T-helper 1 cell (primary cell): ENCODE measurements around the gene SORCS1.

Experiments used
- DNase-seq, 5 donors: peaks; one replicate each; pipeline ENCODE4 v3.0.0-alpha.2; 2012 to 2020

The SORCS1 gene

DNA sequence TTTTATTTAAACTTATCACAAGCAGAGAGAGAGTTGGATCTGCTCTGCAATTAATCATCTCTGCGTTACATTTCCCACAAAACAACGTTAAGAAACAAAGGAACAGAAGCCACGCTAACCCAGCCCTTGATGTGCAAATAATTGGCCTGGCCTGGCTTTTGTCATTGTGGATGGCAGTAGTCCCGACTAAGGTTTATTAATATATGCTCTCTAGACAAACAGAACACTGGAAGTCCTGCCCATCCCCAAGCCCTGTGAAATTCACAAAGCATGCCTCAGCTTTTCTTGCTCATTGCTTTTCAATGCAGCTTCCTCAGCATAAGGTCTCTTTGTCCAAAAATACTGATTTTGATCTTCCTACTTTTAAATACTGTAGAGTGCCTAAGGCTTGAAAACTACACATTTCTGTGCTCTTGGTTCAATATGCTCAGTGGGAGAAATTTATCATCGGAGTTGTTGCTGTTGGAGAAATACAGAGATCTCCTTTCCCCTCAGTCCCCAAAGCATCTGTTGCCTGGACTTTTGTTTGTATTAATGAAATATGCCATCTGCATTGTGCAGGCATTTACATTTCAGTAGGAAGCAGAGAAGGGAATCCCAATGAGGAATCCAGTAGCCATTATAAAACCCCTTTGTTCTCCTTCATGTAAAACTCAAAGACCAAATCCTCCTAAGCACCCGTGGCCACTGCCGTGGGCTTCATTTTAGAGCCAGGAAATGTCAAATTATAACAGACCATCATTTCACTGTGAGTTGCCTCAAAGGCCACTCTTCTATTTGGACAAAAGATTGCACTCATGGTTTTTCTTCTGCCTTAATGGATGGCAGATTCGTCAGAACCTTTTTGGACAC, 61.1 kb downstream of the SORCS1 start:
- DNase-seq = no peak

DNA sequence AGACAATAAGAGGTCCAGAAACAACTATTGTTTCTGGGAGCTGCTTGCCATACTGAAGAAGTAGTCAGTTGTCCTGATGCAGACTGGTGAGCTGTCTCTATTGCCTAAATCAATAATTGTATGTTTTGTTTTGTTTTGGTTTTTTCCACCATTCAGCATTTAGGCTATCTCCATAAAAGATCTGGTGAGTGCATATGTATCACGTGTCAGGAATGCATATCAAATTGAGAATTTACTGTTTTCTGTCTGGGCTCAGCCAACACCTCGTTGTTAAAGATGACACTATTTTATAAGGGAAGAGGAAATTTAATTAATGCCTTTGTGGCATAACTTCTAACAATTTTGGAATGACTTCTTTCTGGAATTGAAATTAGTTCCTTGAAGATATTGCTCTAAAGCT, 66.2 kb downstream of the SORCS1 start:
- DNase-seq = no peak

DNA sequence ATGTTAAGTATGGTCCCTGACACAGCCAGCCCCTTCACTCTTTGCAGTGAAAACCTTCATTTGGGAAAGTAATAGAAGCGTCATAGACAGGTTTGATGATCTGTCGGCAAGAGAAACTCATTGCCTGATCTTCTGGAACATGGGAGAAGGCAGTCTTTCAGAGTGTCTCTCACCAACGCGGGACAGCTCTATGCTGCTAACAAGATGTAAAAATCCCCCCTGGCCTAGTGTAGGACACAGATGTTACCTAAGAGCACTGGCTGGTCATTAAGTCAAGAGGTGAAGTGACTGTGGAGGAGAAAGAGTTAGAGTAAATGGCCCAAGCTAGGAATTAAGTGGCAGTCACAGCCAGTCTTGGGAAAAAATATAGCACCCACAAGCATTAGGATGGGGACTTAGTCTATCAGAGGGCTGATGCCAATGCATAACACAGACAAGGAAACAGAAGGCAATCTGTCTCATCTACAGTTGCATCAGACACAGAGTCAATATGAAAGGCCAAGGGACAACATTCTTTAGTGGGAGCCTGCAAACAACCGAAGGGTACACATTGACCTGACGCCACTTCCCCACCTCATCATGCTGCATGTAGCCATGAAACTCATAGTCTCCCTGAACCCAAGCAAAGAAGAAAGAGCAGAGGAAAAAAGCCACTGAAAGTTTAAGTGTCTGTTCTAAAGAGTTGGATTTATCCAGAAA, 69.5 kb downstream of the SORCS1 start:
- no peak for DNase-seq

DNA sequence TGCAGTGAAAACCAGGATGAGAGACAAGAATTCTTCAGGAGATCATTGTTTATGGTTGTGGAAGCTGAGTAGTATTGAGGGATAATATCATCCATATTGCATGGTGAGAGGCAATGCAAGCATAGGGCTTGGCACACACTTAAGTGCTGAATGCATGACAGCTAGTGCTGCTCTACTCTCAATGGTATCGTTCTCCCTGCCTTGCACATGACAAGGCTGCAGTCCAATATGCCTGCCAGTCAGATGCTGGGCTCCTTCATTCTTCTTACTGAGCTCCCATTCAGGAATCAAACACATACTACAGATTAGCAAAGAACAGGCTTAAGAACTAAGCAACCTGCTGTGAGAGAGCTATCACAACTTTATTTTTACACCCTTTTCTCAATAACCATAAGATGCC, 72.2 kb downstream of the SORCS1 start:
- no peak for DNase-seq

DNA sequence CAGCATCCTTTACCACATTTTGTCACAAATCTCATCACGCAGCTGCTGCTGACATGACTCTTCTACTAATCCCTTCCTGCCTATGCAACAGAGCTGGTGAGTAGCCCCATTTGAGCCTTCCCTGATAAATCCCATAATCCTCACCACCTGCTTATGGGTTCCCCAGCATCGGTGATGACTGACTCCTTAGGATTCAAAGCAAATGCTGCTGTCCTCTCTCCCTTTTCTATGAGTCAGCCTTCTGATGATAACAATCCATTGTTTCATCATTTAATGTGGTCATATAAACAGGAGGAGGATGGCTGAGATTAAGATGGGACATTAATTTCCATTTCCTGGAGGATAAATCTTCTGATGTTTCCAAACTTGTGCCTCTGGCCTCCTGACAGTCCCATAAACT, 73.4 kb downstream of the SORCS1 start:
- no peak for DNase-seq

DNA sequence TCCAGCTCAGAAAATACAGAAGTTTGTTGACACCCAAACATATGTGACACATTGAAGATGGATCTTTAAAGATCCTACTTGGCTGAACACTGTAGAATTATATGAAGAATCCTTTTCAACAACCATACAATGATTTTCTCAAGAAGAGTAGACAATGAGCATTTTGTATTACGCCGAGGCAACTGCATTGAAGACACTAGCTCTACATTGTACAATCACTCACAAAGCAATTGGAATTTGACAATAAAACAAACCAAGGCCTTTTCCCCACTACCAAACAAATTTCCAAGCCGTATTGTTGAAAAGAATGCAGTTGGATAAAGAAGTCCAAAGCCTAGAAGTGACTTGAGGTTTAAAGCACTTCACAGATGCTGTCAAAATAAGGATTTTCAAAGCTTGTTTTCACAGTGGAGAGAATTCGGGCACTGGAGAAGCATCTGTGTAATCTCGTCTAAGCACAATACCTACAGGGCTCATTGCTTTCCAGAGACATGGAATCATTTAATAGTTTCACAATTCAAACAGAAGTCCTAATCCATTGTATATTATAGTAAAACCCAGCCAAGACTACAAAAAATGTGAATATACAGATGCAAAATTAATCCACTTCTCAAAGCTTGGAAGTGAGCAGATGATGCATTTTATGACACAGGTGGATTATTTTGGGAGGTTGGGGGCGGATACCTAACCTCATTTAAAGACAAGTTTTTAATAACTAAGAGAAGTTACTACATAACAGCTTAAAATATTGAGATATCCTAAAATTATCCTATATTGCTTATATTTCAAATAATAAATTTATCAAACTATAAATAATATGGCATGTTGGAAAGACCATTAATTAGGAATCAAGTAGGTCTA, 78.6 kb downstream of the SORCS1 start:
- DNase-seq = no peak

DNA sequence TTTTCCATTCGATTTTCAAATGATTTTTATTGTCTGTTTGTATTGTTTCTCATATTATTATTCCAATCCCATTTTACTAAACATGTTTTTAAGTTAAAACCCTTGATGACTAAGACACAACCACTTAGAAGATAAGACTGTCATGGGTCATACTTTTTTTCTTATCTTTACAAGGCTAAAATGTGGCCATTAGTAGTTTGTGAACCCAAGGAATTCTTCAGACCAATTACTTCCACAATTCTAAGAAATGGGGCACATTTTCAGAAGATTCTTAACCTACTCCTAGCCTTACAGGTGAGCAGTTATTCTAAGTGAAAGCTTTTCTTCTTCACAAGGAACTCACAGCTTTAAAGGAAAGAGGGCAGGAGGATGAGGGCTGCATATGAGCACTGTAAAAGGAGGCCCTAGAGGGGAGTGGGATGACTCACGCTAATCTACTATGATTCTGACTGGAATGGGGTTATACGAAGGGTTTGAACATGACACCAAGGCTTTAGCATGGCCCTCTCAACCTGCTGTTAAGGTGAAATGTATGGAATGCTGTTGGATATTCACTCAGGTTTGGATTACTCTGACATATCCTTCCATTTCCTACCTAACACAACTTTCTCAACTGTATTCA, 81.0 kb downstream of the SORCS1 start:
- DNase-seq = no peak

DNA sequence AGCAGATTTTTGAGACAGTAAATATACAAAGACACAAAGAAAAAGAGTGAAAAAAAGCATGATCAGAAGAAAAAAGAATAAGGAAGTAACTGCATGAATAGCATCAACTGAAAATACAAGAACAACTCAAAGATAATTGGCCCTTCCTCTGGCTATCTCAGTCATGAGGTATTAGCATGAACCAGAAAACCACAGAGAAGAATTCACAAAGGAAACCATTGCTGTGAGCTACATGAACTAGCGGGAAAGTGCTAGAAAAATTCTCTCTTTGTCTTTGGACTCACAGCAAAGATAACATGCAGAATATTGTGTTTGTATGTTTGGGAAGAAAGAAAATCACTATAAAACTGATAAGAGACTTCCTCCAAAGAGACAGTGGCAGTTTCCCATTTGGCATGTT, 82.9 kb downstream of the SORCS1 start:
- DNase-seq = no peak

DNA sequence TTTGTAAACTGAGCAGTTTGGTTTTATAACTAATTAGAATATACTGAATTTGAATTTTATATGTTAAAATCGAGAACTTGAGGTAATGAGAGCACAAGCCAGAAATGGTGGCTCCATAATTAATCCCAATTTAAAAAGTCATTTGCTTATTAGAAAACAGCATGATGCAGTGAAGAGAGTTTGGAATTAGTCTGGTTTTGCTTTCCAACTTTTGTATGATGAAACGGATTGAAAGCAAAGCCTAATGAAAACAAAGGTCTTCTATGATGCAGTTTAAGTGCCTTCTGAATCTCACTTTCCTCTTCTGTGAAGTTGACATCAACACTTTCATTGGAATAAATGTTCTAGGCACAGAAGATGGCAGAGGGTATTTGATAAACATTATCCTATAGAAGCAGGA, 89.4 kb downstream of the SORCS1 start:
- no peak for DNase-seq

GRCh38 chr10:107072786-107073185, 91.7 kb downstream of the SORCS1 start:
- no peak for DNase-seq

- no peak for DNase-seq
These were observed 92.5 kb downstream of the SORCS1 start for GRCh38 chr10:107072028-107072427.

- no peak for DNase-seq
These were observed 93.2 kb downstream of the SORCS1 start for GRCh38 chr10:107071301-107071700.

DNA sequence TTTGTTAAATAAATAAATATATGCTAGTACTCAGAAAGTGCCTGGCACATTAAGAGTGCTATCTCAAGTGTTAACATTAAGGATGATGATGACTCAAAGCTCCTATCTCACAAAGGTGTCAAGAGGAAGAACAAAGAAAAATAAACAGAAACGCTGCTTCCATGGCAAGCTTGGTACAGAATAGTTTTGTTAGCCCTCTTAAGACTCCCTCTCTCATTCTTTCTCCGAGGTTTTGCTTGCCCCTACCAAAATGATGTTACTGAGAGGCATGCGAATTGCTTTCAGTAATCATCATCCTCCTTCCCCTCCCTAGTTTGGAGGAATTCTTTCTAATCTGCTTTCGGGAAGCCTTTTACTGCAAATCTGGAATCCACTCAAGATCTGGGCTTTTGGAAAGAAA, 96.7 kb downstream of the SORCS1 start:
- DNase-seq = no peak

GRCh38 chr10:107064075-107064474, 100.4 kb downstream of the SORCS1 start:
- no peak for DNase-seq

GRCh38 chr10:107059872-107060271, 104.6 kb downstream of the SORCS1 start:
- no peak for DNase-seq

- no peak for DNase-seq
These were observed 105.3 kb downstream of the SORCS1 start for GRCh38 chr10:107059068-107059804.

DNA sequence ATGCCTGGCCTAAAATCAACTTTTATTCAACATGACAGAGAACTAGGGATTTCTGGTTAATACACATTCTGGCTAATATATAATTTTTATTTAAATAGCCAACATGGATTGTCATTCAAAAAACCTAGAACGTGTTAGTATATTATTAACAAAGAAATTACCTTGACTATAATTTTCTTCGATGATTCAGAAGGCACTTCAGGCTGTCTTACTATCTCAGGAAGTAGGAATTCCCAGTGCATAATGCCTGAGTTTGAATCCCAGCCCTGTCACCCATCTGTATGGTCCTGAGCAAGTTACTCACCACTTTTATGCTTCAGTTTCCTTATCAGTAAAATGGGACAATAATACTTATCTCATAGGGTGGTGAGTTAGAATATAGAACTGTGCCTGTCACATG, 106.2 kb downstream of the SORCS1 start:
- DNase-seq = no peak

- DNase-seq = no peak
These were observed 108.3 kb downstream of the SORCS1 start for GRCh38 chr10:107056182-107056581.

DNA sequence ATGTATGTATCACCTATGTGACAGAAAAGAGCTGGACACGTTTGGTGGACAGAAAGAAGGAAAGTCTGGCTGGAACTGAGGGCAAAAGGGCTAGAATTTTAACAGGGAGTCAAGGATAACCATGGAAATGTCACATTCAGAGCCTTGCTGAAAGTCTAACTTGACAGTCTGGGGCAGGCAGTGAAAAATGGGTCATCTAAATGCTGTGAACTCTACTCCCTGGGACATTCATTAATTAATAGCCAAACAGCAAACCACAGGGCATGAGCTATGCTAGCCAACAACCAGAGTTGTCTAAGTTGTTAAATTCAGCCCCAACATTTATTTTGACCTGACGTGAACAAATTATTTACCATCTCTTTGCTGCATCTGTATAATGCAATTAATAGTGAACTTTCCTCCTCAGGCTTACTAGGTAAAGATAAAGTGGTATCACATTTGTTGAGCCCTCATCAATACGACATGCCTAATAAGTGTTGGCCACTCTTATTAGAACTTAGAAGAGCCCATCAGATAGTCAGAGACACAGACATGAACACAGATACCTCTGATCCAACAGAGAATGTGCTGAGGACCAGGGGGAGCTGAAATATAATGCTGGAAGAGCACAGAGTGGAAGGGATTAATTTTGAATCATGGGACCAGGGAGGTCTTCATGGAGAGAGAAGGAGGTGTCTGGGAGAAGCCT, 109.9 kb downstream of the SORCS1 start:
- DNase-seq = no peak

GRCh38 chr10:107051769-107052168, 112.7 kb downstream of the SORCS1 start:
- no peak for DNase-seq

DNA sequence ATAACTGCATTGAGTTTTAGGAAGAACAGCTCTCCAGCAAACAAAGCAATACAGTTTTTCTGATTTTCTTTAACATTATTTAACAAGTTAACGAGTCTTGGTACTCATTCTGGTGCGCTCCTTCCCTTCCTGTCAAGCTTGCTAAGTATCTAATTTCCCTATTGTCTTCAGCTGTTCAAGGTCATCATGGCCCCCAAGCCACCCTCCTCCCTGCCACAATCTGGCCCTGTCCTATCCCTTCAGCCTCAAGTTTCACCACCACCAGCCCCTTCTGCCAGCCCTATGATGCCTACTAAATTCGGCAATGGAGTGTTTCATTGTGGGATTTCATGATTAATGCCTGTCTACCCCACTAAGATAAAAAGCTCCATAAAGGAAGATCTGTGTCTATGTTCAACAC, 121.0 kb downstream of the SORCS1 start:
- DNase-seq = no peak
